Ascending aorta (tissue), 2 donors: ENCODE measurements around the gene LGR4. TPM values are rescaled to one million over a fixed set of nuclear protein-coding genes. Genes with fewer than 3 reads are reported as not detected.

Source experiments
- DNase-seq, 2 donors: peaks; one replicate each; pipeline ENCODE4 v3.0.0-alpha.2; 2019; ENCODE audit warnings: low spot score in 2 of 2
- H3K27ac ChIP-seq, 2 donors: fragments of 200-600 bp; sonication (generic); one replicate each; pipeline ENCODE4 v1.5.1; 2016 to 2017; ENCODE audit warnings: mild to moderate bottlenecking in 1 of 2
- H3K27me3 ChIP-seq: fragments of 200-600 bp; sonication (generic); one replicate; pipeline ENCODE4 v1.5.1; 2017
- H3K36me3 ChIP-seq, 2 donors: fragments of 200-600 bp; sonication (generic); one replicate each; pipeline ENCODE4 v1.5.1; 2016
- H3K4me1 ChIP-seq, 2 donors: fragments of 200-600 bp; sonication (generic); one replicate each; pipeline ENCODE4 v1.5.1; 2016 to 2017; ENCODE audit warnings: mild to moderate bottlenecking in 1 of 2
- H3K4me3 ChIP-seq, 2 donors: fragments of 200-600 bp; sonication (generic); one replicate each; pipeline ENCODE4 v1.5.1; 2016 to 2017; ENCODE audit warnings: mild to moderate bottlenecking in 1 of 2
- H3K9me3 ChIP-seq, 2 donors: fragments of 200-600 bp; sonication (generic); one replicate each; pipeline ENCODE4 v1.5.1; 2016
- intact Hi-C: fragments of 100-400 bp; cut with DNase I; formaldehyde crosslinking; loops from one replicate; pipeline ENCODE4 v1.15.1; 2023
- total RNA-seq: library from RNA; depleted of rRNA; stranded (reverse); fragments of >200 nt; gene quantifications from one replicate; pipeline ENCODE4 v1.1.0, GENCODE V29; 2016
- TF ChIP-seq, protein P1 (sequence below), 3 experiments: fragments of 200-600 bp in 2 of 3; fragments of 450-650 bp in 1 of 3; sonication (generic) in 2 of 3; IDR thresholded peaks; one replicate each; pipeline ENCODE4 v1.5.1; 2016 to 2019; ENCODE audit warnings: antibody characterized with exemption in 3 of 3, mild to moderate bottlenecking in 1 of 3, moderate library complexity in 1 of 3

LGR4 gene
- total RNA-seq, 1 donor from 2014 or later = 46.8 TPM

DNA sequence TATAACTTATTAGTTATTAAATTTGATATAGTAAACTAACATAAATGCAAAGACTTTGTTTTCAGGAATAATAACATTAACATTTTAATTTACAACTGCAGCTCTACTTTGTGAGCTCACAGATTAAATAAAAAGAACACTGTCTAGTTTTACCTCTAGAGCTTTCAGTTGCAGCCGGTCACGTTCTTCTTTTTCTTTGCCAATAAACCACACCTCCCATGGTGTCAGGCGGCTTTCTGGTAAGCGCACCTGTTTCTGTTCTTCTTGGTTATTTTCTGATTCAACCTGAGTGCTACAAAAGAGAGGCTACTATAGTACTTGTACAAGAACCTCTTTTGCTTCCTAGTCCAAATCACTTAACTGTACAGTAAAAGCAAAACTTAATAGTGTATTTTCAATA is 115.3 kb downstream of the LGR4 start:
- intact Hi-C loops = no loop called here
- no peaks in the 10 kb centered on the region for H3K36me3 ChIP-seq
- no peak for DNase-seq
- H3K4me3 ChIP-seq = no peak overlapping the region
- no peaks in the 10 kb centered on the region for H3K4me1 ChIP-seq
- H3K27ac ChIP-seq = no peak overlapping the region
- TF ChIP-seq, protein P1, sequence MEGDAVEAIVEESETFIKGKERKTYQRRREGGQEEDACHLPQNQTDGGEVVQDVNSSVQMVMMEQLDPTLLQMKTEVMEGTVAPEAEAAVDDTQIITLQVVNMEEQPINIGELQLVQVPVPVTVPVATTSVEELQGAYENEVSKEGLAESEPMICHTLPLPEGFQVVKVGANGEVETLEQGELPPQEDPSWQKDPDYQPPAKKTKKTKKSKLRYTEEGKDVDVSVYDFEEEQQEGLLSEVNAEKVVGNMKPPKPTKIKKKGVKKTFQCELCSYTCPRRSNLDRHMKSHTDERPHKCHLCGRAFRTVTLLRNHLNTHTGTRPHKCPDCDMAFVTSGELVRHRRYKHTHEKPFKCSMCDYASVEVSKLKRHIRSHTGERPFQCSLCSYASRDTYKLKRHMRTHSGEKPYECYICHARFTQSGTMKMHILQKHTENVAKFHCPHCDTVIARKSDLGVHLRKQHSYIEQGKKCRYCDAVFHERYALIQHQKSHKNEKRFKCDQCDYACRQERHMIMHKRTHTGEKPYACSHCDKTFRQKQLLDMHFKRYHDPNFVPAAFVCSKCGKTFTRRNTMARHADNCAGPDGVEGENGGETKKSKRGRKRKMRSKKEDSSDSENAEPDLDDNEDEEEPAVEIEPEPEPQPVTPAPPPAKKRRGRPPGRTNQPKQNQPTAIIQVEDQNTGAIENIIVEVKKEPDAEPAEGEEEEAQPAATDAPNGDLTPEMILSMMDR (IDR thresholded peaks at IDR 0.05) = no peak
- no peaks in the 10 kb centered on the region for H3K9me3 ChIP-seq
- H3K27me3 ChIP-seq = no peaks in the 10 kb centered on the region

DNA sequence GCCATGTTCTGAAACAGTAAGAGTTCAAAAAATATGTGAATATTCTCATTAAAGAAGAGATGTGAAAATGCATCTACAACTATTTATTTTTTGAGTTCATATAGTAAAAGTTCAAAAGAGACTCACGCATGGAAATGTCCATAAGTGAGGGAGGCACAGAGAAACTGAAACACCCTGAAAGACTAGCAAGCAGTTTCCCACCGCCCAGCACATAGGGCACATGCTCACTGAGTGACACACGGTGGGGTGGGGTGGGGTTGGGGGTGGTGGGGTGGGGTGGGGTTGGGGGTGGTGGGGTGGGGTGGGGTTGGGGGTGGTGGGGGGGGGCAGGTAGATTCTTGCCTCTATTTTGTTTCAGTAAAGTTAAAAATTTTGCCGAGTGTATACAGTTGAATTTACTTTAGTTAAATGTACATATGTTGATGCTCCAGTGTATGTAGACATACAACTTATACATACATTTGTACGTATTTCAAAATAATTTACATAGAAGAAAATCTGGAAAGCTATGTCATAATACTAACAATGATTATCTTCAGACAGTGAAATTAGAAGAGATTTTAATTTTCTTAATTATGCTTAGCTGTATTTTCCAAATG is 115.9 kb downstream of the LGR4 start:
- no peaks in the 10 kb centered on the region for H3K9me3 ChIP-seq
- H3K36me3 ChIP-seq = no peaks in the 10 kb centered on the region
- TF ChIP-seq, protein P1 (IDR thresholded peaks at IDR 0.05) = no peak
- DNase-seq = no peak
- H3K27me3 ChIP-seq = no peaks in the 10 kb centered on the region
- H3K4me3 ChIP-seq = no peak overlapping the region
- H3K27ac ChIP-seq = no peak overlapping the region
- no peaks in the 10 kb centered on the region for H3K4me1 ChIP-seq
- intact Hi-C loops = no loop called here

DNA sequence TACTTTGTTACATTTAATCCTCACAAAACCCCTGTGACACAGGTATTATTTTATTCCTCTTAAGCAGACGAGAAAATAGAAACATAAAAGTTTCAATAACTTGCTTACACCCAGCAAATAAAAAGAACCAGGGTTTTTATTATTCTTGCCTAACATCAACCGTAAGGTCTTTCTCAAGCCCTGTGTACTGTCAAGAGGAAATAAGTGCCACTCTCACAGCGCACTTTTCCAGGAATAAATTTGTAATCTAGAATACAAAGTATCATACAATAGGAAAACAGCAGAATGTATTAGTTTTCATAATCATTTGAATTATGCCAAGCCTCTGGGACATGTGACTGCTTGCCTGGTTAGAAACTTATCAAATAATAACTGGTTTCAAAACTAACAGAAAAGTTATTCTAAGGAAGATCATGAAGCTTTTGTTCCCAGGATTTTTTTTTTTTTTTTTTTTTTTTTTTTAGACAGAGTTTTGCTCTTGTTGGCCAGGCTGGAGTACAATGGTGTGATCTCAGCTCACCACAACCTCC is 117.0 kb downstream of the LGR4 start:
- H3K4me1 ChIP-seq = peaks cover 0 to 3% of the 10 kb centered on the region in 2 donors
- H3K9me3 ChIP-seq = no peaks in the 10 kb centered on the region
- H3K27ac ChIP-seq = no peak overlapping the region
- TF ChIP-seq, protein P1 (IDR thresholded peaks at IDR 0.05) = no peak
- intact Hi-C loops = no loop called here
- DNase-seq = no peak
- H3K27me3 ChIP-seq = no peaks in the 10 kb centered on the region
- H3K4me3 ChIP-seq = no peak overlapping the region
- no peaks in the 10 kb centered on the region for H3K36me3 ChIP-seq

DNA sequence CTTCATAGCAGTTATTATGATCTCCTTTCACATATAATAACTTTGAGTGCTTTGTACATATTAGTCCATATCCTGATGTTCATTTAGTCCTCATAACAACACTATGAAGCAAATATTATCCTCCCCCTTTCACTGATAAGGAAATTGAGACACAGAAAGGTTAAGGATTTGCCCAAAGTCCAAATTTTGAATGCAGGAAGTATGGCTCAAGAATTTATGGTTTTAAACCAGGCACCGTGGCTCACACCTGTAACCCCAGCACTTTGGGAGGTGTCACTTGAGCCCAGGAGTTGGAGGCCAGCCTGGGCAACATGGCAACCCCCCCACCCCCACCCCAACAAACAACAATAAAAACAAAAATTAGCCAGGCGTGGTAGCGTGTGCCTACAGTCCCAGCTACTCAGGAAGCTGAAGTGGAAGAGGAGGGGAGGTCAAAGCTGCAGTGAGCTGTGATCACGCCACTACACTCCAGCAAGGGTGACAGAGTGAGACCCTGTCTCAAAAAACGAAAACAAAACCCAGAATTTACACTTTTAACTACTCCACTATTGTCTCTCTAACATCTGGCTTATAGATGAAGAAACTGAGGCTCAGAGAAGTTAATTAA is 118.1 kb downstream of the LGR4 start:
- intact Hi-C loops = no loop called here
- no peak for DNase-seq
- TF ChIP-seq, protein P1 (IDR thresholded peaks at IDR 0.05) = no peak

DNA sequence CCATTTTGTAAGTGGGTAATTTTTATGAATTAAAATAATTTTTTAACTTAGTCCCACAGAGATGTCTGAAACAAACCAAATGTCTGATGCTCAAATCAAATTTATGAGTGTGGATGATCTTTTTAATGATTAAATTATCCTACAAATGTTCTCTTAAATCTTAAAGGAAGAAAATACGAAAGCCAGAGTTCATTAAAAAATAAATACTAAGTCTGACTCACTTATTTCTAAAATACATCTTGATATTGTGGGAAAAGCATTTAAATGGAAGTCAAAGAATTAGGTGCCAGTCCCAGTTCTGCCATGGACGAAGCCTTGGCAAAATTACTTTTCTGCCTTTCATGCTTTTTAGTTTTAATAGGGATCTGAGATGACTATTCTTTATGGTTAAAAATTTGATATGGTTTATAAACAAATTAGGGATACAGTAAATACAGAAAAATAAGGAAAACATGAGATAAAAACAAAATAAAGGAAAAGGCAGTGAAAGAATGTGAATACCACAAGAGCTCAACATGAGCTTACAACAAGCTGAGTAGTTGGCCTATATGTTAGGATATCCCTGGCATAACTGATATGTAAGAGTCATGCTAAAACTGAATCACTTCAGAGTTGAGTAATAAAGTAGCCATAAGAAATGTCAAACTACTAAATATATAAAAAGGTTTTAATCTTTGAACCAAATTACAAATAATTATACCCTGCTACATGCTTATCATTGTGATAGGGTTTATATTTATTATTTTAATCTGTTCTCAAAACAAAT is 118.8 kb downstream of the LGR4 start:
- H3K4me1 ChIP-seq = peaks cover 0 to 4% of the 10 kb centered on the region in 2 donors
- intact Hi-C loops = no loop called here

More for the DNA sequence above, 118.1 kb downstream of the LGR4 start:
- Histone ChIP-seq H3K4me3 (no peak overlapping the region), H3K27me3 (no peaks in the 10 kb centered on the region), H3K4me1 (peaks cover 0 to 4% of the 10 kb centered on the region in 2 donors), H3K9me3 (no peaks in the 10 kb centered on the region), H3K27ac (no peak overlapping the region), H3K36me3 (no peaks in the 10 kb centered on the region)

More for the DNA sequence above, 118.8 kb downstream of the LGR4 start:
- no peak overlapping the region for H3K27ac ChIP-seq
- TF ChIP-seq, protein P1 (IDR thresholded peaks at IDR 0.05) = no peak
- no peaks in the 10 kb centered on the region for H3K9me3 ChIP-seq
- H3K27me3 ChIP-seq = no peaks in the 10 kb centered on the region
- no peaks in the 10 kb centered on the region for H3K36me3 ChIP-seq
- no peak for DNase-seq
- H3K4me3 ChIP-seq = no peak overlapping the region
